ENCODE measurements around the gene PPL.
"Not testable (repeated sequence)": the region's sequence is repeated elsewhere in the genome, so short reads cannot be mapped to it uniquely, and the experiment has no call there.

The PPL gene

GRCh38 chr16:4957720-4958509, 21.0 kb upstream of the PPL start, which contains the start of gene SEC14L5:
SEC14L5 (plus strand) TSS chr16:4958330; CDS start chr16:4959324, 994 bp downstream.
- DNase-seq (ENCODE audit: low read depth) = peak; percentile 88

GRCh38 chr16:4957420-4957719, 20.4 kb upstream of the PPL start:
- DNase-seq (ENCODE audit: low read depth) = no peak

DNA sequence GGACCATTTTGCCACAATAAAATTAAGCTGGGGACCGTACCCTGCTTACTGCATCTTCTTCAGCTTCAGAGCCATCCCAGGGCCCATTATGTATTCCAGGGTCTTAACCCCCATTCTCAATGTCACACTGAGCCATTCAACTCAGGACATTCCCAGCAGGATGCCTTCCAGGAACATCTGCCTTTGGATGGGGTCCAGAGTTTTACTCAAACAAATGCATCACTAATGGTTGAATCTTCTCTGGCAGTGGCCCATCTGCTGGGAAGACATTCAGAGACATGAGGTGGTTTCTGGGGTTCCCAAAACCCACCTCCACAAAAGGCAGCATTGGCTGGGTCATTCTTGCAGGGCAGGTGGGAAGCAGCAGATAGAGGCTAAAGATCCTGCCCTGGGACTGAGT, 17.8 kb upstream of the PPL start:
- no peak for DNase-seq (ENCODE audit: low read depth)

GRCh38 chr16:4951583-4951982, 14.6 kb upstream of the PPL start:
- not testable (repeated sequence) for DNase-seq (ENCODE audit: low read depth)

GRCh38 chr16:4949986-4950385, 13.0 kb upstream of the PPL start:
- DNase-seq (ENCODE audit: low read depth) = no peak

DNA sequence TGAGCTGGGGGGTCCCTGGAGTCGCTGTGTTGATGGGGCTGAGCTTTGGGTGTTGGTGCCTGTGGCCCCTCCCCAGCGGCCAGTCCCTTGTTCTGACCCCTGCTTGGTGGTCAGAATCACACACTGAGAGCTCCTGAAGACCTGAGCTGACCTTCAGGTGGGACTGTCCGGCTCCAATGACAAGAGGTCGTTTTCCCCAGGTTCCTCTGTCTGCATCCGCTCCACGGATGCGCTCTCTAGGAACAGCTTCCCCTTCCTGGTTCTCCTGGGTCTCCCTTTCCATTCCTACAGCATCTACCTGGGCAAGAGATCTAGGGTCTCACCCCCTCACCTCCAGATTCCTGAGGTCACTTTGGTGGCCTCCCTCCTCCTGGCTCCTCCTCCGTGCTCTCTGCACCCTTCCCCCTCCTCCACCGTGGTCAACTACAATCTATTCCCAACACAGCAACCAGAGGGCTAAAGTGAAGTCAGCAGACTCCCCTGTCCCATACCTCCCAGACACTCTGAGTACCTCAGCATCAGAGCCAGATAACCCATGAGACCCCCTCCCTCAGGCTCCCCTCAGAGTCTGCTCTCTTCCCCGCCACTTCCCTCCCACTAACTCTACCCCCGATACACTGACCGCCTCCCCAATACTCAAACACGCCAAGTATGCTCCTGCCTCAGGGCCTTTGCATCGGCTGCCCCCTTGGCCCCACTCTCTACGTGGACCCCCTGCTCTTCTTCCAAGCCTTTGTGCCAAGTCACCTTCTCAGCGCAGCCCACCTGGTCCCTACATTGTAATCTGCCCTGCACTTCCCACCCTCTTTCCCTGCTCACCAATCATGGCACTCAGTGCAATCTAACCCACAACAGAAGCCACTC, 12.2 kb upstream of the PPL start:
- DNase-seq (ENCODE audit: low read depth) = no peak

- DNase-seq (ENCODE audit: low read depth) = no peak
Measured at GRCh38 chr16:4947722-4948503, 11.0 kb upstream of the PPL start.

- DNase-seq (ENCODE audit: low read depth) = no peak
Measured at GRCh38 chr16:4946917-4947316, 10.0 kb upstream of the PPL start.

DNA sequence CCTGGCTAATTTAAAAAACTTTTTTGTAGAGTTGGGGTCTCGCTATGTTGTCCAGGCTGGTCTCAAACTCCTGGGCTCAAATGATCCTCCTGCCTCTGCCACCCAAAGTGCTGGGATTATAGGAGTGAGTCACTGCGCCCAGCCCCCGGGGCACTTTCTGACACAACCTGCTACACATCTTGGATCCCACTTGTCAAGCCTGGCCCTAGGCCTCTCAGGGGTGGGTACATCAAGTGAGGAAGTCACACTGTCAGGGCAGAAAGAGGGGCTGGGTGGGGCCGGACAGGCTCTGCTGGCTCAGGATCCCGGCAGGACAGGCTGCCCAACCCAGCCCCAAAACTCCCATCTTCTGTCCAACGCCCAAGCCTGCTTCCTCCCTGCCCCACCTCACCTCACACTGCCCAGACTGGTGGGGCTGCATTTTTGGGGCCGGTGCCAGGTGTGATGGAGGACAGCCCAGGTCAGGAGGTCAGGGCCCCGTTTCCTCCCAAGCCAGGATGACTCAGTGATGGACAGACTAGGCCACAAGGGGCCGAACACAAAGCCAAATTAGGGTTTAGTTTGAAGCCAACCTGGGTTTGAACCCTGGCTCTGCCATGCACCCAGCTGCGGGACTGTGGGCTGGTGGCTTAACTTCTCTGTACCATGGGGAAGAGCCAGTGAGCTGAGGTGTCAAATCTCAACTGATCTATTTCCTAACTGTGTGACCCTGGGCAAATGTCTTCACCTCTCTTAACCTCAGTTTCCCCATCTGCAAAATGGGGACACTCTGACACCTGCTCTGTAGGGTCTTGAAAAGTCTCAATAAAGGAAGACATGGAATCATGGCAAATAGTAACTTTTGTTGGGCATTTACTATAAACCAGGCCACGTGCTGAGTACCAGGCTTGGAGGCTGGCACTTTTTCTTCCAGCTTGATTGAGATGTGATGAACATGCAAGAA, 8.9 kb upstream of the PPL start:
- DNase-seq (ENCODE audit: low read depth) = no peak

GRCh38 chr16:4944333-4945281, 7.7 kb upstream of the PPL start:
- no peak for DNase-seq (ENCODE audit: low read depth)

DNA sequence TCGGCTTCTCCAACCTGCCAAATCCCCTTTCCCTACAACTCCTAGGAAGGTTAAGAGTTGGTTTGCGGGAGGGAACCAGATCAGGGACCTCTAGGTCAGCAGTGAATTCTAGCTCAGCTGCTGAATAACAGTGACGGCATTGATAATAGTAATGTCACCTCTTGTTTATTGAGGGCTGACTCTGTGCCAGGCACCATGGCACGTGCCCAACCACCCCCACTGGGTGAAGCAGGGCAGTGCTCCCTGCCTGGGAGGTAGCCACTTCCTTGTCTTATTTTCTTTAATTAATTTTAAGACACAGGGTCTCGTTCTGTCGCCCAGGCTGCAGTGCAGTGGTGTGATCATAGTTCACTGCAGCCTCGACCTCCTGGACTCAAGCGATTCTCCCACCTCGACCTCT, 5.5 kb upstream of the PPL start:
- DNase-seq (ENCODE audit: low read depth) = no peak

DNA sequence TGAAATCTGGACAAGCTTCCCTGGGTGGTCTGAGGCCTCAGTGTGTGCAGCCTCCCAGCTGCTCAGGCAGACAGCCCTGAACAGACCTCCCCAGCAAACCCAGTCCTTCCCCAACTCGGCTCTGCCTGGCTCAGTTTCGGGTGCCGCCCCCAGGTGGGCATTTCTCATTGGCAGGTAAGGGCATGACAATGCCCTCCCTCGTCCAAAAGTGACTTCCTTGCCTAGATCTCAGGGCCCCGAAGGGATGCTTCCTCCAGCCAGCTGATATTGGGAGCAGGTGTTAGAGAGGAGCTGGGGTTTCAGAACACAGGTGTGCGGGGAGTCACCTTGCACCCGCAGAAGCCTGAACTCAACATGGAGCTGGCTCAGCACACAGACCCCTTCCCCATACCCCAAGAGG, 3.8 kb upstream of the PPL start:
- no peak for DNase-seq (ENCODE audit: low read depth)

- no peak for DNase-seq (ENCODE audit: low read depth)
Measured at GRCh38 chr16:4938683-4939030, 1.7 kb upstream of the PPL start.

- DNase-seq (ENCODE audit: low read depth) = no peak
Measured at GRCh38 chr16:4937782-4938682, 1.1 kb upstream of the PPL start.

DNA sequence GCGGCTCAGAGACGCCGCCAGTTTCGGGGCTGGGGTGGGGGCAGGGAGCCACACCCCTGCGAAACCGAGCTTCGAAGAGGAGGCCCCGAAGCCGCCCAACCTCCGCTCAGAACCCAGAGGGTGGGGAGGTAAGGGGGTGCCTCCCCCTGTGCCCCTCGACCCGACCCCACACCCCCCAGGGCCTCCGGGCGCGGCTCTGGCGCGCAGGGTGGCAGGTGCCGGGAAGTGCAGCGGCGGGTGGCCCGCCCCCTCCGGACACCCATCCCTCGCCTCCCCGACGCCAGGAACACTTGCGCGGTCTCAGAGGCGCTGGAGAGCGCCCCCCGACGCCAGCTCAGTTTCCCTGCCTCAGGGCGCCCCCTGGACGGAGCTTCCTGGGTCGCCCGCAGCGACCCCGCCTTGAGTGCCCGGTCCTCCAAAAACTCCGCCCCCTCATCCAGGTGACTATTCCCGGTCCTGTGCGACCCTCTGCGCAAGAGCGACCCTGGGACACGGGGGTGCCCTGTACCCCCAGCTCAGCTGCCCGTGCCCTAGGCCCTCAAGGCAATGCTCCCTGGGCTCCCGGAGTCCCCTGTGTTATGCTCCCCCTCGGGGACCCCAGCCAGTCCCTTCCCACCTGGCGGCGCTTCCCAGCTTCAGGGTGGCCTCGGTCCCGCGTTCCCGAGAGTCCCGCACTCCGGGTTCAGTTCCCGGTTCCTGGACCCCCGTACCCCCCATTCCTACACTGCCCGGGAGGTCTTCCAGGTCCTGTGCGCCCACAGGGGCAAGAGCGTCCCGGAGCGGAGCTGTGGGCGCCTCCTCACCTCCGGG, 562 bp downstream of the PPL start:
- DNase-seq (ENCODE audit: low read depth) = no peak

DNA sequence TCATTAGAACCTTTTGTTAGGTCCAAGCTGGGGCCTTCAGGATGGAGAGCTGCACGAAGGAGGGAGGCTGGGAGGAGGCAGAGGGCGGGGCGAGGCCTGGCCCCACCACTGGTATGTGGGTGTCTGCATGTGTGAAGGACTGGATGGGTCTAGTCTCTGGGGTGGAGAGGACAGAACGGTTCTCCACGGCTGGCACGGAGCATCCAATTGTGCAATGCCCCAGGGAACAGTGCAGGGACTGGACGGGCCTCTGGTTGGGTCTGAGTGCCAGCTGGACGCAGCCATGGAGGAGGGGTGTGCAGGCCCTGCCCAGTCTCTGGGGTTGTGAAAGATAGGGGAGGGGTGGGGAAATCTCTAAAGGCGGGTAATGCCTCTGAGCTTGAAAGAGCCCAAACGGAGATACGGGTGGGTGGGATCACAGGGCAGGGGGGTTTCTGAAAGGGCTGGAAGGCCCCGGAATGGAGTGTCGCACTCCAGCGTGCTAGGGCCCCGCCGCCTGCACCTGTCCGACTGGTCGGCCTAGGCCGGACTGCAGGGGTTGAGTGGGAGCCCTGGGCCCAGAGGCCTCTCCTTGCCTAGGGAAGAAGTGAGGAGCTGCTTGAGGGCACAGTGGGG, 1.6 kb downstream of the PPL start:
- no peak for DNase-seq (ENCODE audit: low read depth)

DNA sequence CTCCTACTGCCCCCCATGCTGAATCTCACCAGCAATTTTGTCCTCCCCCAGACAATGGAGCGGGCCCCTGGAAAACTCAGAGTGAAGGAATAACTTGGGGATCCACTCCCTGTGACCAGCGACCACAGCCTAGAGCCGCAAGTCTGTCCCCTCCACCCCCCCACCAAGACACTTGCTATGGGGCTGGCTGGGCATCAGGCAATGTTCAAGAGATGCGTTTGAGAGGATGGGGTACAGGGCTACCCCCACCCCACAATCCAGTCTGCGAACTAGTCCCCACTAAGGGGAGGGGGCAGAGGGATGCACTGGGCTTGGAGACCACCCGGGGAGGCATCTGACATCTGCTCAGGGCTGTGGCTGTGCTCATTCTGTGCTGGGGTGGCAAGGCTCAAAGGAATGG, 2.4 kb downstream of the PPL start:
- DNase-seq (ENCODE audit: low read depth) = no peak

GRCh38 chr16:4933871-4934395, 3.0 kb downstream of the PPL start:
- DNase-seq (ENCODE audit: low read depth) = no peak
